HG02973 (cell line): Measurements from ENCODE around the gene PITRM1.
A peak's percentile ranks its signal among the peaks of the same experiment; 100 is the strongest.
"Not testable (repeated sequence)": the region's sequence is repeated elsewhere in the genome, so short reads cannot be mapped to it uniquely, and the experiment has no call there.

Experiments
- ATAC-seq: cut with Tn5 transposase; IDR thresholded peaks from one replicate; pipeline ENCODE4 v1.9.1; 2021; ENCODE audit warnings: moderate library complexity; ENCODE audit not compliant: unreplicated experiment

Gene PITRM1

DNA sequence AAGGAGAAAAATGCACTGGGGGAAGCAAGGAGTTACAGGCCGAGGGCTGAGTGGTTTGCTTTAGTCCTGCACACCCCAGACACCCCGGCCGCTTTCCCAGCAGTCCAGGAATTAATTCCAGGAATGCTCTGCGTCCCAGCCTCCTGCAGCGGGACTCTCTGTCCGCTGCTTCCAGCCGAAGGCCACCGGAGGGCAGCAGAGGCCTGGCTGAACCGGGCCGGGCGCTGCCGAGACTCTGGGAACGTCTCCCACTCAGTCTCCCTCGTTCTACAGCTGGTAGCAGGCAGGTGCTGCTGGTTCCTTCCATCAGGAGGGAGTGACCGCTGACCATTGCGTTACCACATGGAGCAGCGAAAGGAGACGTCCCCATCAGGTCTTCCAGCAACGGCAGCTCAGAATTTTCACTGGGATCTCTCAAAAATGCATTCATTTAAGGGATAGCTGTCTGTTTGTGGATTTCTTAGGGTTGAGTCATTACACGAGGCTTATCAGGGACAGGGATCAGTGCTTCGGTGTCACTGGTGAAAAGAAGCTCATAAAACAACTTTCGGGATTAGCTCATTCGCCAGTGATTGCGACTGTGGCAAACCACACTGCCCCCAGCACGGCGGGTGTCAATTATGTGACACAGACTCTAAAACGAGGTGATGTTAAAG, 24.9 kb upstream of the PITRM1 start:
- ATAC-seq = peak; percentile 67

DNA sequence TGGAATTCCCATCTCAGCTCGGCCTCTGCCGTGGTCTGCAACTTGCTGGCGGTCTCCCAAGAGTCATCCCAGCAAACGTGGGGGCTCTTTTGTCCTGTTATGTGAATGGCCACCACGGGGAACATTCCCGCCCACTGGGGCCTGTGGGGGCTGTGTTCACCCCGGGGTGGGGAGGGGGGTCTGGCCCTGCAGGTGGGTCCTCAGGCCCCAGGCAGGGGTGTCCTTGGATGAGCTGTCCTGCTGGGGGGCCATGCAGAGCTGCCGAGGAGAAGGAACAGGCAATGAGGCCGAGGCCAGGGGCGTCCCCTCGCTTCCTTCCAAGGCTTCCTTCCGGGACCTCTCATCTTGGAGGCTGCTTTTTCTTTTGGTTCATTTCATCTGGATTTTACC, 24.4 kb upstream of the PITRM1 start:
- ATAC-seq = no peak

DNA sequence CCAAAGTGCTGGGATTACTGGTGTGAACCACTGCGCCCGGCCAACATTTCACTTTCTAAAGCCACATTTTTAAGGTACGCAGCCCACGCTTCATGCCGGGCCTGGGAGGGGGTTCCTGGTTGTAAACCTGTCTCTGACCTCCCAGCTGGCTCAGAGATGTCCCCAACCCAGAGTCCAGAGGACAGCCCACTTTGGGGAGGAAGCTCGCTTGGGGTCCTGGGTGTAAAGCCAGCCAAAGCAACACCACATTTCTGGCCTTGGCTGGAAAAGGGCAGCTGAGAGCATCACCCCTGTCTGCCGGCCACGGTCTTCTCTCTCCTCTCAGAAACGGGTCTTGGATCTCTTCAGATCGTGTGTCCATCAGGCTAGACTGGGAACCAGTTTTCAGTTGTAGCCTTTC, 23.9 kb upstream of the PITRM1 start:
- ATAC-seq = no peak

DNA sequence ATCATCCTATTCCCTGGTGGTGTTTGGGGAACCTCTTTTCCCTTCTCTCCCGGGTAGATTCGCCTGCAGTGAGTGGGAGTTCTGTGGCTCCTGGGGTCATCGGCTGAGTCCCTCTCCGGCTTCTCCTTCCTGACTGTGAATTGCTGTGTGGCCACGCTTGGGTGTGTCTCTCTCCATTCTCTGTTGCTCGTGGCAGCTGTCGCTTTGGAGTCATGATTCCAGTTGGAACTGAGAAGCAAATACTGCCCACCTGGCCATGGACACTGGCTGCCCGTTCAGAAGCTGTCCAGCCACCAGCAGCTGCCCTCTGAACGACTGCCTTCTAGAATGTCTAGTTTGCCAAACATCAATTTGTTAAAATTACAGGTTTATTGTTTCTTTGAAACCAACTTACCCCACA, 23.1 kb upstream of the PITRM1 start:
- no peak for ATAC-seq

DNA sequence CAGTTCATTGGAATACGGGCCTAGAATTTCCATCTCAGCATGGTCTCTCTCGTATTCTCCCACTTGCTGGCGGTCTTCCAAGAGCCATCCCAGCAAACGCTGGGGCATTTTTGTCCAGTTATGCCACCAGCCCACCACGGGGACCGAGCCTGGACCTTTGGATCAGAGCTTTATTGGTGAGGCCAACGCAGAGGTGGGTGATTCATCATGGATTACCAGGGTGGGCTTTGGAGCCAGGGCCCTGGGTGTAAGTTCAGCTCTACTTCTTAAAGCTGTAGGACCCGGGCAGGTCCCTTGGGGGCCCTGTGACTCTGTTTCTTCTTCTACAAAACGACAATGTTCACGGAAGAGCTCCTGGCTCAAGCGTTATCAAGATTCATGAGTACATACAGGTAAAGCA, 22.7 kb upstream of the PITRM1 start:
- no peak for ATAC-seq

DNA sequence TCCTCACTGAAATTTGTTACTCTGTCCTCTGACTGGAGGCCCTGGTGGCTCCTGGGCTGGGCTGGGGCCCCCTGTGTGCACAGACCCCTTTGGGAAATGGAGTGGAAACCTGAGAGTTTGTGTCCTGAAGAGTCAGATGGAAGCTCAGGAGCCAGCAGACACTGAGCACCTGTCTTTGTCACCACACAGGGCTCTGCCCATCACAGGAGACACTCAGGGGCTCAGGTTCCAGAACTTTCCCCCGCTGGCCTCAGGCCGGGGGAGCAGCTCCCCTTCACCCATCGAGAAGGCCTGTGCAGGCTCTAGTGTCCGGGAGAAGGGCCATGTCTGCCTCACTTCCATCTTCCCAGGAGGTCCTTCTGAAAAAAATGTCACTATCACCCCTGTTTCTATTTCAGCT, 22.3 kb upstream of the PITRM1 start:
- ATAC-seq = no peak

DNA sequence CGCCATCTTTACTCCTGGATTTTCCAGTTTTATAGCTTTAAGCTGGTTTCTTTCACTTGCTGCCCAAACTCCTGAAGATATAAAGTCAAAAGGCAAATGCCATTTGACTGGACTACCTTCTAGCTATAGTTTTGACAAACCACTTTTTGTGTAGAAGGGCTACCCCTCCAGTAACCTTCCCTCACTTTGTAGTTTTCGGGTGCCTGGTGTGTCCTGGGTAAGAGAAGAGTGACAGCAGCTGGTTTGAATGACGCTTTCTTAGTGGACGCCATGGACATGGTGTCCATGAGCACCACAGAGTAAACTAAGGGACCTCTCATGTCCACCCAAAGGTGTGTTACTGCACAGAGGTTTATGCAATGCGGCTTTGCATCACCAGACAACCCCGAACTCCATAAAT, 21.2 kb upstream of the PITRM1 start:
- no peak for ATAC-seq

DNA sequence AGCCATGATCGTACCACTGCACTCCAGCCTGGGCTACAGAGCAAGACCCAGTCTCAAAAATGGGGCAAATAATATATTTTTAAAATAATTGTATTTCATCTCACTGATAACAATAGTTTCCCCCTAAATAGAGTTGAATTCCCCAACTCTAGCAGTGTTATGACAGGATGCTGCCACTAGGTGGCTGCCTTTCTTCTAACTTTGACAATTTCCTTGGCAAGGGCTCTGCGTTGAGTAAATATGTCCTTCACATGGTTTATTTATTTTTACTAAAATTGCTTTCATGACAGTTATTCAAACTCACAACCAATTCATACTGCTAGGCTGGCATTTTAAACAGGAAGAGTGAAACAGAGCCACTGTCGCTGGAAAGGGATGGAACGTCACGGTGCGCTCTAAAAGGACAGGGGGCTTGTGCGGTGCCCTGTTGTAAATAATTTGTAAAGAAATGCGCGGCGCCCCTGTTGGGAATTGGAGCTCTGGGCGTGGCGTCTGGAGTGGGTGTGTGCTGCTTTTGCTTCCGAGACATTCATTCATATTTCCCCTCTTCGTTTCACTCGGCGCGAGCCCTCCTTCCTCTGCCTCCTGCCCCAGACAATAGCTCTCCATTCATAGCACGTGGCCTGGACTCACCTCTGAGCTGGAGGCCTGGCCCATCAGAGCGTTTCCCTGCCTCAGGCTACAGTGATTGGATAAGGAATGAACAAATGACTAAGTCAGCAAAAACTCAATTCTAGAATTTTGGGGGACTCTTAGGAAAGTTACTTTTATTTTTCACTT, 20.5 kb upstream of the PITRM1 start:
- no peak for ATAC-seq

DNA sequence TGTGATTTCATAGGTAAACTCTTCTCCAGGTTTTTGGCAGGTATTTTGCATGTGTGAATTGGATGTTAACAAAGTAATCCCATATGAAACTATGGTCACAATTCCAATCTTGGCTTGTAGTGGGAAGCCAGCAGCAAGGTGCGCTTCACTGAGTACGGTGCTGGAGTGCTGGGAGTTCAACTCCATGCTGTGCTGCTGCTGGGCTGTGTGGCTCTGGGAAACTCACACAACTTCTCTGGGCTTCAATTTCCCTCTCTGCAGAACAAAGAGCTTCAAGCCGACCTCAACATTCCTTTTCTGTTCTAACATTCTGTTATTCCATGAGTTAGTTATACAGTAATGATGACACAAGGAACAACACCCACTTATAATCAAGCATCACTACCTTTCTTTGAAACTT, 18.2 kb upstream of the PITRM1 start:
- ATAC-seq = no peak

DNA sequence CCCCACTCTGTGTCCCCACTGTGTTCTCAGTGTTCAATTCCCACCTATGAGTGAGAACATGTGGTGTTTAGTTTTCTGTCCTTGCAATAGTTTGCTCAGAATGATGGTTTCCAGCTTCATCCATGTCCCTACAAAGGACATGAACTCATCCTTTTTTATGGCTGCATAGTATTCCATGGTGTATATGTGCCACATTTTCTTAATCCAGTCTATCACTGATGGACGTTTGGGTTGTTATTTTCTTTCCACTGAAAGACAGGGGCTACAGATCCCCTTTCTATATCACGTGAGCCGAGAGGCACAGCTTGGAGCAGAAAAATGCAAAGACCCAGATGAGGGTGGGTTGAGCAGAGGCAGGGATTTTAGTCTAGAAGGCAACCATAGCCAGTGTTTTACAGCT, 14.6 kb upstream of the PITRM1 start:
- ATAC-seq = not testable (repeated sequence)

DNA sequence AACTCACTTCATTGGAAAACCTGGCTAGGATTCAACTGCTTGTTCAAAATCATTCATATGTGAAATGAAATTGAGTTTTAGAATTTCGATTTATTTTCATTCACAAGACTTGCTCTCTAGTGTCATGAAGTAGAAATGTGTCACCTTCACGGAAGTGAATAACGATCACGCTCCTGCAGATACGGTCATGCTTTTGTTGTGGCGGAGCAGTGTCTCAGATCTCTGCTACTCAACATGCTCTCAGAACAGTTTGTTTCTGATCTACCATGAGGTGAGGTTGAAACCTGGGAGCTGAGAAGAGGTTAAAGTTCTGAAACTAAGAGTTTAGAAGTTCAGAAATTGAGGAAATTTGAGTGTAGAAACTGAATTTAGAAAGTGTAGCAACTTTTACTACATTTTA, 13.8 kb upstream of the PITRM1 start:
- ATAC-seq = no peak

DNA sequence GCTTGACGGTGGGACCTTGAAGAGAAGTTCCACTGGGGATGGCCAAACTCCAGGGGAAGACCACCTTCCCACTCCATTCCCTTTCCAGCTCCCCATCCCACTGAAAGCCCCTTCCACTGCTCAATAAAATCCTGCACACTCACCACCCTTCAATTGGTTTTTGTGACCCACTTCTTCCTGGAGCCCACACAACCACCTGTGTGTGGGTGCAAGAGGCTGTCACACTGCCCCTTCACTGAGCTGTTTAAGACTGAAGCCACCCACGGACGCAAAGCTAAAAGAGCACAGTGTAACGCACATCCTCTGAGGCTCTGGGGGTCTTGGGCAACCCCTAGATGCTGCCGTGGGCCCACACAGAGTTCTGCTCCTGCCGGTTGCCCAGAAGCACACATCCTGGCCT, 12.8 kb upstream of the PITRM1 start:
- ATAC-seq = no peak

DNA sequence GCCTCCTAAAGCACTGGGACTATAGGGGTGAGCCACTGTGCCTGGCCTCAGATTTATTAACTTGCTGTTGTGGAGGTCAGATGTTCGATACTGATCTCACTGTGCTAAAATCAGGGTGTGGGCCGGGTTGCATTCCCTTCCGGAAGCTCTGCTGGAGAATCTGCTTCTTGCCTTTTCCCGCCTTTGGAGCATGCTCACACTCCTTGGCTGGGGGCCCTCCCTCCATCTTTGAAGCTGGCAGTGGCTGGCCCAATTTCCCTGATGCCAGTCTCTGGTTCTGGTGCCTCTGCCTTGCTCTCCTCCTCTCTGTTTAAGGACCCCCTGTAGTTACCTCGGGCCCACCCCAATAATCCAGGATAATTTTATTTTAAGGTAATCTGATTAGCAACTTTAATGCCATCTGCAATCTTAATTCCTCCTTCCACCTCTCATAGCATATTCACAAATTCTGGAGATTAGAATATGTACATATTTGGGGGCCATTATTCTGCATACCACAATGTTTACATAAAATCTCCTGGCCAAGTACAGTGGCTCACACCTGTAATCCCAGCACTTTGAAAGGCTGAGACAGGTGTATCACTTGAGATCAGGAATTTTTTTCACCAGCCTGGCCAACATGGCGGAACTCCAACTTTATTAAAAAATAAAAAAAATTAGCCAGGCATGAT, 7.9 kb upstream of the PITRM1 start:
- no peak for ATAC-seq

DNA sequence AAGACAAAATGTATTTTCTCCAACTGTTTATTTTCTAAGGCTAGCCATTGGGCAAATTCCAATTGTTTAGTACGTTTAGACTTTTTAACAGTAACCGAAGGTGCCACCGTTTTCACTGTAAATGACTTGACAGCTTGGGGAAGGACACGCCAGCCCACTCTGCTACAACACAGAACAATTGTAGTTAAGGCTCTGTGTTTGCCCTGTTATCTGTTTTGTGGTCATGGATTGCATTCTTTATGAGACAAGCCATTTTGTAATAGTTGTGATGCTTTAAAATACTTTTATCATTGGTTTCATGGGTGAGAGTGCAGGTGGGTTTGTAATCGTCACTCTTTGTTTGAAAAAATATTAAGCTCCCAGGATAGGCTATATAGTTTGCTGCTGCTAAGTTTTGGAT, 6.6 kb upstream of the PITRM1 start:
- ATAC-seq = no peak

DNA sequence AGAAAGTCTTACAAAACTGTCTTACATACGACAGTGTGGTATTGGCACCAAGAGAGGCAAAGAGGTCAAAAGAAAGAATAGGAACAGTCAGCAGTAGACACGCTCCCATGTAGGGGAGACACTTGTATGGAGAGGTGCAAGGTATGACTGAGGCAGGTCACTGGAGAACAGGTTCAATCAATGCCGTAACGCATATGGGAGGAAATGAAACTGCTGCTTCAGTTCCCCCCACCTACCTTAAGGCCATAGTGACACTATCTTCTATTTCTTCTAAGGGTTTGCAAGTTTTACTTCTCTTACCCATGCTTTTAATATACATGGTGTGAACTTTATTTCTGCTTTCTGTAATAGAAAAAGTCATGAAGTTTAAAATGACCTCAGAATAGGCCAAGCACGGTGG, 5.5 kb upstream of the PITRM1 start:
- ATAC-seq = no peak

DNA sequence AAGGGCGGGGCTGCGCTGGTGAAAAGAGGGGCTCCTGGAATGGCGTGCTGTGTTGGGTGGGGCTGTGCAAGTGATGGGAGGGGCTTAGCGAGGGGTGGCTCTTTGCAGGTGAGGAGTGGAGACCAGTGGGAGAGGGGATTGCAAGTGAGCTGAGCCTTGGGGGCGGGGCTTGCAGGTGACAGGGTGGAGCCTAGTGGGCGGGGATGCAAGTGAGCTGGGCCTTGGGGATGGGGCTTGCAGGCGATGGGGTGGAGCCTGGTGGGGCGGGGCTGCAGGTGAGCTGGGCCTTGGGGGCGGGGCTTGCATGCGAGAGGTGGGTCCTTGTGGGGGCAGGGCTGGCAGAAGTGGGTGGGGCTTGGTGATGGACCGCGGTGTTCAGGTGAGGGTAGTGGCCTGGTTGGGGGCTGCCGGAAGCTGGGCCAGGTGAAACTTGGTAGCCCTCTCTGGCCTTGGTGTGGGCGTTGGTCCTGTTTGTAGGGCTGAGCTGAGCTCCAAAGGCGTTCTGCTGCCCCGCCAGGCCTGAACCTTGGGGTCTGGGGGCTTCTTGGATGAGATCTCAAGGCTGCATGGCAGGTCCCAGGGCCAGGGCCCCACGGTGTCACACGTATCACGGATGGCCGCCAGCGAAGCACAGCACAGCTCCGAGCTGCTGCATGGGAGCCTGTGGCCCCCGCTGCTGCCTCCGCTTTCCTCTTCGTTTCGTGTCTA, 743 bp upstream of the PITRM1 start:
- peak; percentile 30 for ATAC-seq

DNA sequence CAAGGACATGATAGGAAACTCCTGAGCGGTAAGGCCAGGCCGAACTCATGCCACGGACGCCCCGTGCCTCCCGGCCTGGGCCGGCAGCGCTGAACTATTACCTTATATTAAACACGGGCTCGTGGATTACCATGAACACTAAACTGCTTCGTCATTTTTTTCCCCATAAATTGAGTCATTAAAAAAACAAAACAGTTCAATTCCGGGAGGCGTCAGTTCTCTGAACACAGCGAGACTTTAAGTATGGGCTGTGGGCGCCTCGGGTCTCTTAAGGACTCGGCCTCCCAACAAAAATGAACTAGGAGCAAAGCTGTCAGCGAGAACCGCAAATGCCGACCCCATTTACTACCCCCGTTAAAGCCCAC, 519 bp downstream of the PITRM1 start:
- no peak for ATAC-seq

DNA sequence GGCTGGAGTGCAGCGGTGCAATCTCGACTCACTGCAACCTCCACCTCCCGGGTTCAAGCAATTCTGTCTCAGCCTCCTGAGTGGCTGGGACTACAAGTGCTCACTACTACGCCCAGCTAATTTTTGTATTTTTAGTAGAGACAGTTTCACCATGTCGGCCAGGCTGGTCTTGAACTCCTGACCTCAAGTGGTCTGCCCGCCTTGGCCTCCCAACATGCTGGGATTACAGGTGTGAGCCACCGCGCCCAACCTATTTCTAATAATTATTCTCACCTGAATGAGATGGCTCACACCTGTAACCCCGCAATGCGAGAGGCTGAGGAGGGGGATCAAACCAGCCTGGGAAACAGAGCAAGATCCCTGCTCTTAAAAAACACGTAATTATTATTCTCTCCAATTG, 1.1 kb downstream of the PITRM1 start:
- not testable (repeated sequence) for ATAC-seq

DNA sequence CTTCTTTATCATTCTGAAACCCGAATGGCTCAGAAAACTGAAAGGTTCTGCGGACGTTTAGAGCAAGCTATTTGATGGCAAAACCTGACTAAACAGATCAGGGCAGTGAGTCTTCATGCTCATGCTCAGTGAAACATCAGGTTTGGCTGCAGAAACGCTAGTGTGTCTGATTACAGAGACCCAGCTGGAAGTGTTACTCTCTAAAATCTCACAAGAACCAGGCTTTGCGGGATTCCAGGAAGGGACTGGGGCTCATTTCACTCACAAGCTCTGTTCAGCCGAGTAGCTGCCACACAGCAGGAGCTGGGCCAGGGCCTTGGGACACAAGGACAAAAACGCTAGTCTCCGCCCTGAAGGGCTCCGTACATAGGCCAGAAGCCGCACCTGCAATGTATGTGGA, 2.9 kb downstream of the PITRM1 start:
- ATAC-seq = no peak

DNA sequence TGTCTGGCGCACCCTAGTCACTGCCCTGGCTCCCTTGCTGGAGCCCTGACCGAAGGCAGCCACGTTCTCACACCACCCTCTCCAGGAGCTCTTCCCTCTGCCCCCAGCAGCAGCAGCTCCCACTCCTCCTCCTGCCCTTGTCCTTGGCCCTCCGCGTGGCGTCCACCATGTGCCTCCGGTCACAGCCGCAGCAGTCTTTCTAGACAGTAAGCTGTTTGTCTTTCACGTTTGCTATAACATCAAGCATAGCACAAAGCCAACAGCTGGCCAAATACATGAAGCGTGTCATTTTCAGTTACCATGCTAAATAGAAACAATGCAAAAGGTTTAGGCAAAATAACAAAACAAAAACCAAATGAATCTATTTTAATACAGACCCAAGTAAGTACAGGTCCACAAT, 3.3 kb downstream of the PITRM1 start:
- no peak for ATAC-seq

DNA sequence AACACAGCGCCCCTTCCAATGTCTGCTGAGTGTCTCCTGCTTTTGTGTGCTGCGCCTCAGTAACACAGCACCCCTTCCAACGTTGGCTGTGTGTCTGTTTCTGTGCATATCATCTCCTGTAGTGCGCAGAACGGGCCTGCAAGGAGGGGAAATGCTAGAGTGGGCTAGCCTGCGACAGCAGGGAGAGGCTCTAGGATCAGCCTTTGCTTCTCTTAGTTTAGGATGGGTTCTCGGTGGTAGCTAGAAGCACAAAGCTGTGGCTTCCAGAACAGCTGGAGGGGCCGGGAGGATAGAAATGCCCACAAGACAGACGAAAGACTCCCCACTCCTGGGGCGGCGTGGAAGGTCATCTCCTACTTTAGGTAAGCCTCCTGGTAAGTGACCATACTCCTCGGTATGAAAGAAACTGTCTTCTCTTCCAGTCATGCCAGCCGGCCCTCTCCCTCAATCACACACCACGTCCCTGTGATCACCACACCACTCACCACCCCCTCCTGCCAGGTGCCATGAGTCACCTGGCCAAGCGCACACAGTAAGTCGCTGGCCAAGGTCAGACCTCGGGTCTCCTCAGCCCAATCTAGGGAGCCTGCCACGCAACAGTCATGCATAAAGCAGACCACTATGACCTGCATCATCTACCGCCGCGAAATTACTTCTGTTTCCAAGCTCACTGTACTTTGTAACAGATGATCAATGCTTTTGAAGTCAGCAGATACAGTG, 4.8 kb downstream of the PITRM1 start:
- no peak for ATAC-seq
